Measurements from ENCODE around the gene MIPEP.
A peak's percentile ranks its signal among the peaks of the same experiment; 100 is the strongest.

Gene MIPEP

GRCh38 chr13:23683084-23683483 lies 206.1 kb downstream of the MIPEP start:
- DNase-seq = no peak
- Histone ChIP-seq H3K27ac (no peak overlapping the region), H3K36me3 (replicated peaks) (no peaks in the 10 kb centered on the region), H3K4me3 (ENCODE audit: low read depth, low read length) (no peak overlapping the region), H3K27me3 (replicated peaks) (no peaks in the 10 kb centered on the region)
- no peak for TF ChIP-seq CTCF (IDR thresholded peaks at IDR 0.05; ENCODE audit: low read depth, low read length, missing control alignments)
- in situ Hi-C loops (cut with HindIII; ENCODE audit: low pct_ligation_motif_present, low sequenced_read_pairs) = no loop called here

DNA sequence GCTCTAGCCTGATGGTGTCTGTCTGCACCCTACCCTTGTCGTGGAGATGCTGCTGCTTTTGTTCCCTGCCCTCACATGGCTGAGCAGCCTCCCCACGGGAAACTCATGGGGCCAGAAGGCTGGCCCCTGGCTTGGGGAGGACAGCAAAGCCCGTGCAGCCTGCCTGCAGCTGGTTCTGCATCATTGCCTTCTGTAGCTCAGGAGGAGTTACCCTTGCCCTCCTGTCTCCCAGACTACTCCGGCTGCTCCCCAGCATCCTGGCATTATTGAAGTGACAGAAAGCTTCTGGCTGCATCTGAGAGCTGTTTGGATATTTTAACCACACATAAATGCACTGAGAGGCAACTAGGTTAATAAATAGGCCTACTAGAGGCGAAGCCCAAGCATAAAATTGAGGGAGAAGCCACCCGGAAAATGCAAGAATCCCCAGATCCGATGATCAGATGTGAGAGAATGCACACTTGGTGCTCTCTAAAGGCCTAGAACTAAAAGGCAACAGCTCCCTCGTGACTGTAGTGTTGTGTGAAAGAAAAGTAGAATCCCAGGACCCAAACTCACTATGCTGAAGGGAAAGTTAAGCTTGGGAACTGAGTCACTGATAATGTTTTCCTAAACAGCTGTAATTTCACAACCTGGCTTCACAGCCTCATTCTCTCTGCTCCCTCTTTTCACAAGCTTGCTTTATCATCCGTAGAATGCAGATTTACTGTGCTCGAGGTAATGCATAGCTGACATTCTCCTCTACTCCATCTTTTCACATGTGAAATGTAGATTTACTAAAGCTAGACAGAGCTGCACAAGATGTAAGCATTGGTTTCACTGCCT lies 208.1 kb downstream of the MIPEP start:
- in situ Hi-C loops (cut with HindIII; ENCODE audit: low pct_ligation_motif_present, low sequenced_read_pairs) = no loop called here
- Histone ChIP-seq H3K27me3 (replicated peaks) (no peaks in the 10 kb centered on the region), H3K27ac (no peak overlapping the region), H3K36me3 (replicated peaks) (no peaks in the 10 kb centered on the region), H3K4me3 (ENCODE audit: low read depth, low read length) (no peak overlapping the region)
- no peak for TF ChIP-seq CTCF (IDR thresholded peaks at IDR 0.05; ENCODE audit: low read depth, low read length, missing control alignments)
- peak; percentile 56 for DNase-seq

All from brain microvascular endothelial cell (primary cell).